NOMO-1 treated with DMSO at 0.1 percent for 48 hours (cell line): ENCODE measurements around the gene NRCAM.

Experiments
- DNase-seq: peaks from one replicate; lab custom pipeline; 2025; ENCODE audit not compliant: unreplicated experiment; lab: John Stamatoyannopoulos, UW

Gene NRCAM

GRCh38 chr7:108165723-108166122 lies 290.5 kb downstream of the NRCAM start:
- DNase-seq: no peak

GRCh38 chr7:108164946-108165345 lies 291.3 kb downstream of the NRCAM start:
- no peak for DNase-seq

- DNase-seq: no peak
Observed at GRCh38 chr7:108164342-108164741, 291.9 kb downstream of the NRCAM start.

- DNase-seq: no peak
Observed at GRCh38 chr7:108158776-108159175, 297.5 kb downstream of the NRCAM start.

GRCh38 chr7:108157606-108158335 lies 298.5 kb downstream of the NRCAM start:
- no peak for DNase-seq

- peak; percentile 2 for DNase-seq
Observed at GRCh38 chr7:108156897-108157605, 299.2 kb downstream of the NRCAM start.

- no peak for DNase-seq
Observed at GRCh38 chr7:108152198-108152597, 304.0 kb downstream of the NRCAM start.

- peak; percentile 14 for DNase-seq
Observed at GRCh38 chr7:108149908-108150307, 306.3 kb downstream of the NRCAM start.

- no peak for DNase-seq
Observed at GRCh38 chr7:108149119-108149518, 307.1 kb downstream of the NRCAM start.

- no peak for DNase-seq
Observed at GRCh38 chr7:108147031-108147563, 309.1 kb downstream of the NRCAM start.

- DNase-seq: peak; percentile 24
Observed at GRCh38 chr7:108146070-108146842, 310.0 kb downstream of the NRCAM start.

GRCh38 chr7:108145401-108145800 lies 310.8 kb downstream of the NRCAM start:
- DNase-seq: no peak

- no peak for DNase-seq
Observed at GRCh38 chr7:108144931-108145330, 311.3 kb downstream of the NRCAM start.

GRCh38 chr7:108143658-108144420 lies 312.4 kb downstream of the NRCAM start:
- no peak for DNase-seq

GRCh38 chr7:108142675-108143259 lies 313.5 kb downstream of the NRCAM start:
- DNase-seq: no peak

- DNase-seq: no peak
Observed at GRCh38 chr7:108142180-108142579, 314.1 kb downstream of the NRCAM start.

- no peak for DNase-seq
Observed at GRCh38 chr7:108140671-108141070, 315.6 kb downstream of the NRCAM start.

- no peak for DNase-seq
Observed at GRCh38 chr7:108138911-108139310, 317.3 kb downstream of the NRCAM start.

- DNase-seq: no peak
Observed at GRCh38 chr7:108137993-108138392, 318.2 kb downstream of the NRCAM start.

GRCh38 chr7:108137040-108137439 lies 319.2 kb downstream of the NRCAM start:
- DNase-seq: no peak
